MM.1S (cell line): ENCODE measurements around the gene GDAP1L1.

Experiments
- CTCF ChIP-seq: fragments of 300-600 bp; sonication (generic); IDR thresholded peaks from 2 replicates; pipeline ENCODE4 v1.5.1; 2016; ENCODE audit warnings: antibody characterized with exemption, low read length, mixed read lengths
- EZH2 ChIP-seq: fragments of 300-600 bp; sonication (generic); optimal IDR thresholded peaks from 2 replicates; pipeline ENCODE3; 2017; ENCODE audit warnings: low read depth, mild to moderate bottlenecking, antibody characterized with exemption, low read length, mixed read lengths
- EZH2phosphoT487 ChIP-seq: fragments of 300-600 bp; sonication (generic); IDR thresholded peaks from 2 replicates; pipeline ENCODE4 v1.6.1; 2018; ENCODE audit warnings: antibody characterized with exemption, low read length

- TF ChIP-seq CTCF = no peak
- no peak for TF ChIP-seq EZH2
- TF ChIP-seq EZH2phosphoT487 = no peak
Measured at GRCh38 chr20:44247131-44247571, at the start of gene GDAP1L1.
